Measurements from ENCODE around the gene KCNN3.
"Not testable (repeated sequence)": the region's sequence is repeated elsewhere in the genome, so short reads cannot be mapped to it uniquely, and the experiment has no call there.

The KCNN3 gene

DNA sequence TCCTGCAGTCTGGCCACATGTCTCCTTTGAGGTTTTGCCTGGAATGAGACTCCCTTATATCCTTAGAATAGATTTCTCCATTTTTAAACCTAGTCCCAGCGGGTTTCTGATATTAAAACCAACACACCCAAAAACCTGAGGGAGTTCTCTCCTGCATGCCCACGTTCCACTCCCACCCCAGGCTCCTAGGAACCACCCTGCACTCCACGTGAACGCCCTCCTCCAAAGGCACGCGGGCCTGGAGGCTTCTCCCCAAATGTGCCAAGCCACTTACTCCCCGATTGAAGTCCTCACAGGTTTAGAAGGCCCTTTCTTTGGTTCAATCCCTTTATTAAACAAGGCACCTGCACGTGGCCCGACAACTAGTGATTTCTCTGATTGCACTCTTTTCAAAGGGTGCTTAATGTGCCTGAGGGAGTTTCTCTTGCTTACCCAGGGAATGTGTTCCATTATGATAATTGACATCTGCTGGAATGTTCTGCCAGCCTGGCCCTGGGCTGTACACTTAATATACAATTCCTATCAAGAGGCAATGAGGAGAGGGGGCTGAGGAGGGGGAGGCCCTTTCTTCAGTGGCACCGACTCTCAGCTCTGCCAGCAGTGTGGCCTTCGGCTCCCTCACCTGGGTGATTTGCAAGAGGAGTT lies 157.8 kb downstream of the KCNN3 start:
- peak in 1 of 58 donors; percentile 41 for DNase-seq

DNA sequence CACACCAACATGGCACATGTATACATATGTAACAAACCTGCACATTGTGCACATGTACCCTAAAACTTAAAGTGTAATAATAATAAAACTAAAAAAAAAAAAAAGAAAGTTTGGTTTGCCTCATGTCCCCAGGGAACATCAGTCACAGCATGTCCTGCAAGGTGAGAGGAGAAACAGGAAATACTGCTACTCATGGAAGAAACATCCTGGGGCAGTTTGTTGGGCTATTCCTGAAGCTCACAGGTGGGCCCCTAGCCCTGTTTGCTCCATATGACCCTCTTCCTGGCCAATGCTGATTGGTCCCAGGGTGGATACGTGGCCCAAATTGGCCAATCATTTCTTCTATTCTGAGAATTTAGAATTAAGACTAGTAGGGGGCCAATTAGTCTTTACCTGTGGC lies 158.7 kb downstream of the KCNN3 start:
- DNase-seq, result no peak

DNA sequence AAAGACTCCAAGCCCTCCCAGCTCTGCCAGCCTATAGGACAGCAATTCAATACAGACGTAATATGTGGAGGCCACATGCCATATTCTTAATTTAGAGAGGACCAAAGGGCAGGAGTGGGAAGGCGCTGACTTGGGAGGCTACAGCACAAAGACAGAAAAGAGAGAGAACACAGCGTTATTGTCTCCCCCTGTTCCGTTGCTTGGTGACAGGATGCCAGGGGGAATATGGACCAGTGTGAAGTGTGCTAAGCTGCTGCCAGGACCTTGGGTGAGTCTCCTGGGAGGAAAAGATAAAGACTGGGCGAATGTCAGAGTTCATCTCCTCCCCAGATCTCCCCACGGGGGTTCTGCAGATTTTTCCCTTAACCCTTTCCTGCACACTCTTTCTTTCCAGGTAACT lies 160.0 kb downstream of the KCNN3 start:
- DNase-seq, result no peak

DNA sequence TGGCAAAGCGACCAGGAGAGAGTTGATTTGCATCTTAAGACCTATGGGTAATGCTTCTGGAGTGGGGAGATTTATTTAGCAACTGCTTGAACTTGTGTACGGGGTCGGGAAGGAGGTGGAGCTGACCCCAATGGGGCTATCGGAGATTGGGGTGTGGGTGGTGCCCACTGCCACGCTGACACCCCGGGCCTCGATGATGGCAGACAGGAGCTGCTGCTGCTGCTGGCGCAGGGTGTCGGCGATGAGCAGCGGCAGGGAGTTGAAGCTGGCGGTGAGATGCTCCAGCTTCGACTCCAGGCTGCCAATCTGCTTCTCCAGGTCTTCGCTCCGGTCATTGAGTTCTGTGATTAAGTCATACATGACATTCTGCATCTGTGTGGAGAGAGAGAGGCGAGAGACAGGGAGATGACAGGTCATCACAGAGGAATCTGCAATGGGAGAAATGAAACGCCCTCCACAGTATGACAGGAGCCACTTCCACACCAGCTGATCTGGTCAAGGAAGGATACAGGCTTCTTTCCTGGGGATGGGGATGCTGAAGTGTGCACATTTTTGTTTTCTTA lies 162.1 kb downstream of the KCNN3 start:
- DNase-seq, result no peak

DNA sequence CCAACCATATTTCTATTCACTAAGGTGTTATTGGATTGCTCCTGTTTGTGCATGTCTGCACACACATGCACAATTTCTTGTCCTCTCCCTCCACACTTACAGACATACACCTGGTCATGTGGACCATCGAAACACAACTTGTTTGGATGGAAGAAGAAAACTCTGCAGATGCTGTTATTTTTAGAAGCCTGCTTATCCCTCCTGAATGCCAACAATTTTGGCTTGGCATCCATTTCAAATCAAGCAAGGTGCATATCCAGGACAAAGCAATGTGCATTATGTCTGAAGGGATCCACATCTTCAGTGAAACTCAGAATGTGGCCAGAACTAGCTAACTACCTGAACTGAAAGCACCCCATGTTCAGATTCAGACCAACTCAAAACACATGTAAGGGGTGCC lies 163.2 kb downstream of the KCNN3 start:
- no peak for DNase-seq

DNA sequence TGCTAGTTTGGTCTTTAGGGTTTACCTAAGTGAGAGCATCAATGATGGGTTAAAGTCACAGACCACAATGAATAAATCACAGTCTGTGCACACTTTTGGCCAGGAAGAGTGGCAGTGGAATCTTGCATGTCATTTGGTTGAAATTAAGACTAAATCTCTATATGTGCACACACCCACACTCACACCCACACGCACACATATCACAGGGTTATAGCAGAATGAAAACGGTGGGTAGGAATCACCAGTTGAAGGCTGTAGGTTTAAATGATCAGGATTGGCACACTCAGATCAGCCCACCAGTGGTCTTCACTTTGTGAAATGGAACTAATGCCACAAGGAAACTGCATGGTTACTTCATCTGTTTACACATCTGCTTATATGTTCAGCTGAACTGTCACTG lies 164.5 kb downstream of the KCNN3 start:
- DNase-seq, result no peak

DNA sequence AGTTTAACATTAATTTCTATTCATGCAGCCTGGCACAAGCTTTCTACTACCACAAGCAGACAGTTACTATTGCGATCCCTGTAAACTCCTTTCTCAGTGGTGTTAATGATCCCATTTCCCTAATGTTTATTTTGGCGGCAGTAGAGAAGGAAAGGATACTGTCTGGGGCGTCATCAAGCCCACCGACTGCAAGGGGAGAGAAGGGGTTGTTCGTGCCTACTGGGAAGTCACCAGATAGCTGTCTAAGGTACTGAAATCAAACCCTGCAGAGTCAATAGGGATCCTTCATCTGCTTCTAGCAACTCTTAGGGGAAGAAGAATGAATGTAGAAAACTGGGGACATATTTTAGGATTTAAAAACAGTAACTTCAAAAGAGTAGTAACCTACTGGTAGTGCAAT lies 166.9 kb downstream of the KCNN3 start:
- DNase-seq, result no peak

DNA sequence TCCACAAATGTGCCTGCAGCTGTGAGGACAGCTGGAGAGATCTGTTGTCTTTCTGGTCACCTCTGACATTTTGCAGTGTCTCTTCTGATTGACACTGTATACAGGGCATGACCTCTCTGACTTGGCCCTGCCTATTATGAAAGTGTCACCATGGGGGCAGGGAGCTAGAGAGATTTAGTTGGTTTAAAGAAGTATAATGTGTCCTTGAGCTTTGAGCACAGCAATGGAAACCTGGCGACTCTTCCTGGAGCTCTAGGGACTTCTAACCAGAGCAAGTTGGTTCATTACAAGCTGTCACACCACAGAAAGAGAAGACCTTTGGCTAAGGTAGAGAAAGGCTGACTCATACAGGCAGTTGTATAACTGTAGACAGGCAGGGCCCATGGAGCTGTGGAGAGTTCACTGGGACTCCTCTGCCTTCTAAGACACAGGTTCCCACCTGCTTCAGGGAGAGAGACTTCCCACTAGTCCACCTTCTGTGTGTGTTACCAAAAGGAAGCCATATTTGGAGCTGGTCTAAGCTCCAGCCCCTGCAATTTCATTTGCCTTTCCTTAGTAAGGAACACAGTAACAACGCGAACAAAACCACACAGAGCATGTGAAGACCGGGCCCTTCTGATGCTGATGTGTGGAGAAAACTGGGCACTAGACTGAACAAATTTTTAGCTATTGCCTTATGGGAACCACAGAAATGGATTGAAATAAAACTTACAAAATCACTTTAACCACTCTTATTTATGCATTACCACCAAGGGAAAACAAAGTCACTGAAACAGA lies 171.6 kb downstream of the KCNN3 start:
- DNase-seq, result no peak

DNA sequence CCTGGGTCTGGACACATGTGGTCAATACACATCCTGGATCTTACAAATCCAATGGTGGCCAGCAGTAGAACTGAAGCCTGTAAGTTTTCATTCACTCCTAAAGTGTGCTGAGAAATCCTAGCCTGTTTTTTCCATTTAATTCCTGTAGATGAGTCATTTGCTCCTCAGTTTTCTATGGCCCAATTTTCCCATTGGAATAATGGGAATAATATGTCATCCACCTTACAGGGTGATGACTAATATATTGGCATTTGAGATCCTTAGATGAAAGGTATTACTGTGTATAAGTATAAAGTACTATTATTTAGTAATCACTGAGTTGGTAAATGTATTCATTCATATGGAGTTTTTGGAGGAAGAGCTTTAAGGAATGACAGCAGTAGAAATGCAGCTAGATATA lies 172.4 kb downstream of the KCNN3 start:
- DNase-seq, result no peak

DNA sequence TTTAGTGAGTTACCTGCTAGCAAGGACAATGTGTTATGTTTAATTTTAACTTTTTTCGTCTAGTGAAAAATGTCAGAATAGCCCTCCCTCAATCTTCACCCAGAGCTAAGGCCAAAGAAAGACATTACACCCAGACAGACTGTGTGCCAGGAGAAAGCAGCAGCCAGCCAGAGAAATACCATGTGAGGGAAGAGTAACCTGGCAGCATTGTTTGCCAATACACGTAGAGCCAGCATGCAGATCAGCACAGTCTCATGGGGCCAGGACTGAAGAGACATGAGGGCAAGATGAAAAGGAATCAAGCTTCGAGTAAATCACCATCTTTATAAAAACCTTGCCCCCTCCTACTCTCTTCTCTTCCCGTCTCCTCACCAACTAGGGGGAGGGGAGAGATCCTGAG lies 173.6 kb downstream of the KCNN3 start:
- DNase-seq, result no peak

DNA sequence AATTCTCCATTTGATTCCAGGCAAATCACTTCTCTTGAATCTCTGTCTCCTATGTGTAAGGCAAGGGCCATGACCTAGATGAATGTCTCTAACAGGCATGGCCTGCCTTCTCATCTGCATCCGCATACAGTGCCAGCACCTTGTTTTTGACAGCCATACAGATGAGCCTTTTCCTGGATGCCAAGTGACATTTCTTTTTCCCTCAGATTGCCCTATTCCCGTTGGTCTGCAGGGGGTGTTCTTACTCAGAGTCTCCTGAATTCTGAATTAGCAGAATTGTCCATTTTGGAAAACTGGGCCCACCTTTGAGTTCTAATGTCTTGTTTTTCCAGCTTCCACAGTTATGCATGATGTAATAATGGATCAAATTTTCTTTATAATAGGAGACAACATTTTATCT lies 174.1 kb downstream of the KCNN3 start:
- DNase-seq, result no peak

DNA sequence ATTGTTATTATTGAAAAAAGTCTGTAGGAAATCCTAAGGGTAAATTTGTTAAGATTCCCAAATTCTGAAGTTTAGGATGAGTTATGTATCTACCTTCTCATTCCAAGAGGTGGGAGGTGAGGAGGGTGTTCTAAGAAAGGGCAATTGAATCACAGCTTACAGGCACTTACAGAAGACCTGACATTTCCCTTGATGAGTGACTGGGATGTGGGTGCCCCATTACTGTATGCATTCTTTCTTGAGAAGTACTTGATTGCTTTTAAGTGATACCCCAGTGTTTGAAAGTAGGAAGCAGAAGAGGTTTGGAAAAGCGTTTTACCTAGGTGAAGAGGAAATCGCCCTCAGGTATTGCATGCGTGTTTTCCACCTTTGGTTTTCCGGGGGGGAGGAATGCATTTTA lies 175.1 kb downstream of the KCNN3 start:
- no peak for DNase-seq

DNA sequence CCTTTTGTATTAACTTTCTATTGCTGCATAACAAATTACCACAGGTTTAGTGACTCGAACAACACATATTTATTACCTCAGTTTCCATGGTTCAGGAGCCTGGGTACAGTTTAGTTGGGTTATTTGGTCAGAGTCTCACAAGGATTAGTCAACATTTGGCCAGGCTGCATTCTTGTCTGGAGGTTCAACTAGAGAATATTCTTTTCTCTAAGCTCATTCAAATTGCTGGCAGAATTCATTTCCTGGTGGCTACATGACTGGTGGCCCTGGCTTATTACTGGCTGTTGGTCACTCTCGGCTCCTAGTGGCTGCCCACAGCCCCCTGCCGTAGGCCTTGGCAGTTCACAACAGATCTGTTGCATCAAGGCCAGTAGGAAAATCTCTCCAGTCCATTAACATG lies 181.0 kb downstream of the KCNN3 start:
- no peak for DNase-seq

DNA sequence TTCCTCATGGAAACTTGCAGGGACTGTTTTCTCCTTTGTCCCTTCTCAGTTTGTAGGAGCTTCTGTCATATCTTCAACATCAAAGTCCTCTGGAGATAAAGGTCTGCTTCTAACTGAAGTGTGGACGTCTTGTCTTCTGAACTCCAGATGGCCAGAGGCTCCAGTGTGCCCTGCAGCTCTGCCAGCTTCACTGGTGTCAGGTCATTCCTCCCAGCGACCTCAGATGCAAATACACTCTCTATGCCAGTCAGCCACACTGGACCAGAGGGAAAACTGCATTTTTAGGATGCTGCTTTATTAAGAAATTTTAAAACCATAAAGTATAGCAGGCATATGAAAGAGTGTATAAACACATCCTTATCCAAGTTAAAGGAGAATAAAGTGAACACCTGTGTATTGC lies 183.6 kb downstream of the KCNN3 start:
- no peak for DNase-seq

DNA sequence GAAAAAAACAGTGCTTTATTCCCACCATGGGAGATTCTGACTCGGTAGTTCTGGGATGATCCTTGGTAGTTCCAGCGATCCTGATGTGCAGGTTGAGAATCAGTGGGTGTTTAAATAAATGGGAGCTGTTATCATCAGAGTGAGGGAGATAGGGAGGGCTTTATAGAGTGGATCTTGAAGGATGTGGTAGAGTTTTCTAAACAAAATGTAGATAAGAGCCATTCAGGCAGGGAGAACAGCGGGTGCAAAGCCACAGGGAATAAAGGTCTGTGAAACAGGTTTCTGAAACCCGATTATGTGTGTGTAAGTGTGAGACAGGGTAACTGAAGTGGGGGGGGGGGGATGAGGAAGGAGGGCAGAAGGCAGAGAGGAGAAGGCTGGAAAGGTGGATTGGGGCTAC lies 186.3 kb downstream of the KCNN3 start:
- DNase-seq, result no peak

DNA sequence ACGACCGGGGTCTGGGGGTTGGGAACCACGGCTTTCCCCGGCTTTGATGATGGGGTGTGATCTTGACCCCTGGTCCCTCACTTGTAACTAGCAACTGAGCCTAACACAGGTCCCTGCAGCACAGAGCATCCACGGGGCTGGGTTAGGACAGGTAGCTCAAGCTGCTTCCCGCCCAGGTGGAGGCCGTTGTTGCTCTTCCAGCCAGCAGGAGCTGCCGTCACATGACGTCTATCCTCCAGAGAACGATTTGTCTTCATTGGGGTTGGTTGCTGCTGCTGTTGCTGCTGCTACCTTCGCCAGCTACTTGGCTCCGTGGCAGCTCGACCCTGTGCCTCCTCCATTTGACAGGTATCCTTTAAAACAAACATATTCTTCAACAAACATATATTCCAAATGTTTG lies 187.8 kb downstream of the KCNN3 start:
- no peak for DNase-seq

DNA sequence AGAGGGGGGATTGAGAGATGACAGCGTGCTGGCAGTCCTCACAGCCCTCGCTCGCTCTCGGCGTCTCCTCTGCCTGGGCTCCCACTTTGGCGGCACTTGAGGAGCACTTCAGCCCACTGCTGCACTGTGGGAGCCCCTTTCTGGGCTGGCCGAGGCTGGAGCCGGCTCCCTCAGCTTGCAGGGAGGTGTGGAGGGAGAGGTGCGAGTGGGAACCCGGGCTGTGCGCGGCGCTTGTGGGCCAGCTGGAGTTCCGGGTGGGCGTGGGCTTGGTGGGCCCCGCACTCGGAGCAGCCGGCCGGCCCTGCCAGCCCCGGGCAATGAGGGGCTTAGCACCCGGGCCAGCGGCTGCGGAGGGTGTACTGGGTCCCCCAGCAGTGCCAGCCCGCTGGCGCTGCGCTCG lies 192.2 kb downstream of the KCNN3 start:
- DNase-seq, result not testable (repeated sequence)

DNA sequence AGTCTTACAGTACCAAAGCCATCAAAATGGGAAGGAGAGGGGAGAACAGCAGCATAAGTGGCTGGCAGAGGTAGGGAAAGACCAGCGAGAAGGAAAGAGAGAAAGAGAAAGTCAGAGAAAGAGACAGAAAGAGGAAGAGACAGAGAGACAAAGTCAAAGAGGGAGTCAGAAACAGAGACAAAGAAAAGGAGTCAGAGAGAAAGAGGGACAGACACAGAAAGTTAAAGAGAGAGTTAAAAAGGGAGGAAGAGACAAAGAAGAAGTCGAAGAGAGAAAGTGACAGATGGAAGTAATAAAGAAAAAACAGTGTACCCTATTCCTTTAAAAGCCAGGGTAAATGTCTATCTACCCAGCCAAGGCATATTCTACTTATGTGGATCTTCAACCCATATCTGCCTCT lies 193.2 kb downstream of the KCNN3 start:
- DNase-seq, result not testable (repeated sequence)

DNA sequence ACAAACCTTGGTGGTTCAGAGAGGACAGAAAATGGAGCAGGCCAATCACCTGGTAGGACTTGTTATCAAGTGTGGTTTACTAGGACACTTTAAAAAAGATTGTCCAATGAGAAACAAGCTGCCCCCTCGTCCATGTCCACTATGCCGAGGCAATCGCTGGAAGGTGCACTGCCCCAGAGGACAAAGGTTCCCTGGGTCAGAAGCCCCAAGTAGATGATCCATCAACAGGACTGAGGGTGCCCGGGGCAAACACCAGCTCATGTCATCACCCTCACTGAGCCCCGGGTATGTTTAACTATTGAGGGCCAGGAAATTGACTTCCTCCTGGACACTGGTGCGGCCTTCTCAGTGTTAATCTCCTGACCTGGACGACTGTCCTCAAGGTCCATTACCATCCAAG lies 195.6 kb downstream of the KCNN3 start:
- DNase-seq, result not testable (repeated sequence)

DNA sequence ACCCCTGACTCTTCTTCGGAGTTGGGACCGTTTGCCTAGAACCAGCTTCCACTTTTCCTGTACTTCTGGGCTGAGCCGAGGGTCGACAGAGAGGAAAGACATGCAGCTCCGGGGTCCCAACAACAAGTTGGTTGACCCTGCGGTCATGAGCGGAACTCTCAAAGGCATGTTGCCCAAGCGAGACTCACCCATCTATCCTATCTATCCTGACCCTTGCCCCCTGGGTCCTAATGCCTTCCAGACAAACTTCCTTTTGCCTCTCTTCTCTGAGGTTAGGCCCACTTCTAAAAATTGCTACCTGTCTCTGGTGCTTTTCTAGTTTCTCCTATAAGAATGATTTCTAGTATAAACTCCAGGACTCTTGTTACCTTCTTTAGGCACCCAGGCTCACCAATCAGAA lies 197.8 kb downstream of the KCNN3 start:
- not testable (repeated sequence) for DNase-seq

DNA sequence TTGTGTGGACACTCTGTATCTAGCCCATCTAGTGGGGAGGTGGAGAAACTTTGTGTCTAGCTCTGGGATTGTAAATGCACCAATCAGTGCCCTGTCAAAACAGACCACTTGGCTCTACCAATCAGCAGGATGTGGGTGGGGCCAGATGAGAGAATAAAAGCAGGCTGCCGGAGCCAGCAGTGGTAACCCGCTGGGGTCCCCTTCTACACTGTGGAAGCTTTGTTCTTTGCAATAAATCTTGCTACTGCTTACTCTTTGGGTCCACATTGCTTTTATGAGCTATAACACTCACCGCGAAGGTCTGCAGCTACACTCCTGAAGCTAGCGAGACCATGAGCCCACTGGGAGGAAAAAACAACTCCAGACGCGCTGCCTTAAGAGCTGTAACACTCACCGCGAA lies 198.7 kb downstream of the KCNN3 start:
- DNase-seq, result peak in 1 of 58 donors; percentile 16

DNA sequence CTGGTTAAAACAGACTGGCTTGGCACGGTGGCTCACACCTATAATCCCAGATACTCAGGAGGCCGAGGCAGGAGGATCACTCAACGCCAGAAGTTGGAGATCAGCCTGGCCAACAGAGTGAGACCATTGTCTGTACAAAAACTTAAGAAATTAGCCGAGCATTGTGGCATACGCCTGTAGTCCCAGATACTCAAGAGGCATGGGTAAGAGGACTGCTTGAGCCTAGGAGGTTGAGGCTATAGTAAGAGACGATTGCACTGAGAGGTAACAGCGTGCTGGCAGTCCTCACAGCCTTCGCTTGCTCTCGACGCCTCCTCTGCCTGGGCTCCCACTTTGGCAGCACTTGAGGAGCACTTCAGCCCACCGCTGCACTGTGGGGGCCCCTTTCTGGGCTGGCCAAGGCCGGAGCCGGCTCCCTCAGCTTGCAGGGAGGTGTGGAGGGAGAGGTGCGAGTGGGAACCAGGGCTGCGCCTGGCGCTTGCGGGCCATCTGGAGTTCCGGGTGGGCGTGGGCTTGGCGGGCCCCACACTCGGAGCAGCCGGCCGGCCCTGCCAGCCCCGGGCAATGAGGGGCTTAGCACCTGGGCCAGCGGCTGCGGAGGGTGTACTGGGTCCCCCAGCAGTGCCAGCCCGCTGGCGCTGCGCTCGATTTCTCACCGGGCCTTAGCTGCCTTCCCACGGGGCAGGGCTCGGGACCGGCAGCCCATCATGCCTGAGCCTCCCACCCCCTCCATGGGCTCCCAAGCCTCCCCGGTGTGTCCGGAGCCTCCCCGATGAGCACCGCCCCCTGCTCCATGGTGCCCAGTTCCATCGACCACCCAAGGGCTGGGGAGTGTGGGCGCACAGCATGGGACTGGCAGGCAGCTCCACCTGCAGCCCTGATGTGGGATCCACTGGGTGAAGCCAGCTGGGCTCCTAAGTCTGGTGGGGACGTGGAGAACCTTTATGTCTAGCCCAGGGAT lies 199.5 kb downstream of the KCNN3 start:
- DNase-seq, result not testable (repeated sequence)

Measured in anterior cingulate cortex (tissue), 58 donors.